ENCODE results near the gene PRCP.
A peak's percentile ranks its signal among the peaks of the same experiment; 100 is the strongest.

Gene PRCP

DNA sequence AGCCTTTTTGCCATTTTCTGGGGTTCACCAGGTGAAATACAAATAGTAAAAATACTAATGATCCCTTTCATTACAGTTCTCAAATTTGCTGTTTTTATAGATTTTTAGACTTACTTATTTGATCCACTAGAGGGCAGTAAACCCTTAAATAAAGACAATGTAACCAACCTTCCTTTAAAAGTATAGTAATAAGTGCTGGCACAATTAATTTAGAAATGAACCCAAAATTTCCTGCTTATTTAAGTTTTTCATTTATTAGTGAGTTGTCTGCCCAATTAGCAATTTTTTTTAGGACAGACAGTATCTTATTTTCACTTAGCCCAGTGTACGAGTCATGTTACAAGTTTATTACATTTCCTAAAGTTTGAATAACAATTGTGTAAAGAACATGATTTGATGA lies 6.0 kb upstream of the PRCP start:
- DNase-seq, result peak; percentile 69

DNA sequence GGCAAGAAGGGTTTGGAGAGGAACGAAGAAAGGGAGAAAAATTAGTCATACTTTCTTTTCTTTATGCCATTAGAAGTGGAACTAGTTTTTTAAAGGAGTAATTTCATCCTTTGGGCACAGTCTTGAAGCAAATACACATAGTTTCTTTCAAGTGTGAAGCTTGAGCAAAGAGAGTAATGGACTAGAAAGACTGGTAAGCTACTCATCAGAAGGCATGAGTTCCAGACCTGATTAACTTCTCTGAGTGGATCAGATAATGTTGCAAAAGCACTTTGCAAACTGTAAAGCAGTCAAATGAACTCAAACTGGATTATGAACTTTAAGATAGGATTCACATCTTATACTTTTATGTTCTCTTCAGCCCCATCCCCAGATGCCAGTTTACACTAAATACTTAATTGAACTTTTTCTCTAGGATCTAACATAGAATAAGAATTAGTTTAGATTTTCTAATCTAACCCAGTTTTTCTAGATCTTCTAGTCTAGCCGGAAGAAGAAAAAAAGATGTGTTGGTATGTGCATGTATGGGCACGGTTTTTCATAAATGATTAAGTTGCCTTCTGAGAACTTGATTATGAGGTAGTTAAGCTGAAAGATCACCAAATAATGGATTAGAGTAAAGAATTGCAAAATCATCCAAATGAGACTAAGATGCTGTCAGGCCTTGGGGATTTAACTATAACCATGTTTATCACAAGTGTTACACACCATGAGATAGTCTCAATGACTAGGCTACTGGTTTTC lies 3.8 kb upstream of the PRCP start:
- no peak for DNase-seq

DNA sequence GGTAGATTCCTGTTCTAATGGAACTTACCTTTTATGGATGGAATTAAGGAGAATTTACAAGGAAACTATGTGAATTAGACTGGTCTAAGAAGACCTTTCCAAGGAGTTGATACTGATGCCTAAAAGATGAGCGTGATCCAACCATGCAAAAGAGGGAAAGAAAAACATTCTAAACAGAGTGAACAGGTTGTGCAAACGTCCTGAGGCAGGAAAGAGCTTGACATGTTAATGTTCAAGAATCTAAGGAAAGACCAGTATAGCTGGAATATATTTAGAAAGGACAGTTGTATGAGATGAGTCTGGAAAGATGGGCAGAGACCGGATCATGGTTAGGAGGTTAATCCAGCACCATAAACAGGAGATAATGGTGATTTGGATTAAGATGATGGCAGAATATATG lies 2.6 kb upstream of the PRCP start:
- no peak for DNase-seq

DNA sequence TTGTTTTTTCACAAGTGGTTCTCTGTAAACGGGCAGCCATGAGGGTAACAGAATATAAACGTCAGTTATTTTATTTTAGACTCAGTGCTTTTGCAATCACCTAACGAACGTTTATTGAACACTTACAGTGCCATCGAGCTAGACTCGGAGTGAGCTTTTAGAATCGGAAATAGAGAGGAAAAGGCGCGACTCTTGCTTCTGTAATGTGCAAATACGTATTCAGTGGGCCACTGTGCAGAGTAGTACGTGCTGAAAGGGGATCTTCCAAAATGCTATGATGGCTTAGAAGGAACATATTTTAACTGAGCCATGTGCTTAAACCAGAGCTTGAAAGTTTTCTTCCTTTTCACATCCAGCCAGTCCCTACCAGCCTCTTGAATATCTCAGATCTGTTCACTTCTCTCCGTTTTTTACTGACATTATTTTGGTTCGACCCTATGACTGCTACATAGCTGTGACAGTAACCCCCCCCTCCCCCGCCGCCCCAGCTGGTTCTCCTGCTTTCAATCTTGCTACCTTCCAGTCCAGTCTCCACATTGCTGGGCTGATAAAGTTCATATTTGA lies 1.8 kb upstream of the PRCP start:
- DNase-seq, result no peak

DNA sequence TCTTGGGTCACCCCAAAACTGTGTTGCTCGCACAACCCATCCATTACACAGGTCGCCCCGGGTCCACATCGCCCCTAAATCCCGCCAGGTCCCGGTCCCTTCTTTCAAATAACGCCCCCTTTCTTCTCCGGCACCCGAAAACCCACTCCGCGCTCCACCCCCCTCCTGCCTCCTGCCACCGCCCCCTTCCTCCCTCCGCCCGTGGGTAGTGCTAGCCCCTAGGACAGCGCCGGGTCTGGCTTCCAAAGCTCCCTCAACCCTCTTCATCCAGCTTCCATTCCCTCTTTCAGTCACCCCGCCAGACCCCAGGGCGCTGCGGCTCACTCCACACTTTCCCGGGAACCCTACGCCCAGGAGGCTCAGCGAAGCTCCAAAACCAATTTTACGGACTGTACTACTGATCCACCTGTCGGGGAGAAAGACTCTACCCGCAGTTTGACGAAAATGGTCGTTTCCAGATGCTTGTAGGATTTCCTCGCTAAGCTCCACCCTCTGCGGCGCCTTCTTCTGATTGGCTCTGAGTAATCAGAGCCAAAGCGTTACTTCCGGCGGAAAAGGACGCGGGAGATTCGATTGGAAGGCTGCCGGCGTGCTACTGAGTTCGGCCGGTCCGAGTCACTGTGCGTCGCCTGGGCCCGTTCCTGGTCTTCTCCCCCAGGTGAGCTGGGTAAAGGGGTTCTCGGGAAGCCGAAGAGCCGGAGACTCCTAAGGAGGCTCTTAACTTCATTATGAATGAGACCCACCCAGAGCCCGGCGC lies 1.1 kb upstream of the PRCP start, which contains the start of gene DDIAS:
TSS of gene DDIAS (plus strand) at position 572 of the 757 bp plus-strand sequence. CDS start 13,003 bp downstream, outside the sequence.
- peak; percentile 99 for DNase-seq

DNA sequence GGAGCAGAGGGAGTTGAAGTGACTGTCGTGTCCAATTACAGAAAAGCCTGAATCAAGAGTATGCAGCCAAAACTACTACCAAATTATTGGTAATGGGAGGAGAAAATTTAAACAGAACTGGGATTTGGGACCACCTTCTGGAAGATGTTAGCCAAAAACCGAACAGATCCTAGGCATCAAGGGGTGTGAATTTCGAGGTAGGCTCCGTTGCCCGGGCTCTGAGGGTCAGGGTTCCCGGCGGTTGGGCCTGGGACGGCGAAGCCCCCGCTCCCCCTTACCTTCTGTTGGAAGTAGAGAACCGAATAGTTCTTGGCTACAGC lies 313 bp downstream of the PRCP start:
- DNase-seq, result no peak

DNA sequence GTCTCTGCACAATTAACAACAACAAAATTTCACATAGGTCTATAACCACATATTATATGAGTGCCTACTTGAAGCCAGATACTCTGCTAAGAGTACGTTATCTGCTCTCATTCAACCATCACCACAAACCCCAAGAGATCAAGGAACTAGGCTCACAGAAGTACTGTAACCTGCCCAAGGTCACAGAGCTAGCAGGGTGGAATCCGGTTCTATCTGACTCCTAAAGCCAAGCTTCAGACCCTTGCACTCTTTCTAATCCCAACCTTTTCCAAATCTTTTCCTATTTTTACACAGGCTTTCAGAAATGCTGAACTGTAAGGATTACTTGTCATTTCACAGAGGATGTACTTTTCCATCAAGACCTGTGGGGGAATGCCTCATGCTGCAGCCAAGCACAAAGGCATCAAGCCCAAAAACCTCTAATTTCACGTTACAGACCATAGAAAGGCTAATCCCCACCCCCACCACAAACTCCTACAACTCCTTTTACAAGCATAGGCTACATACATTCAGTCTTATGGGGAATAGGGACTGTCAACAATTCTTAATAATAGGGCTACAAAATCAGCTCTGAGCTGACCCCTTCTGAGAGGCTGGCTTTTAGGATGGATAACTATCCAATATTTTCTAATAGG lies 927 bp downstream of the PRCP start:
- no peak for DNase-seq

DNA sequence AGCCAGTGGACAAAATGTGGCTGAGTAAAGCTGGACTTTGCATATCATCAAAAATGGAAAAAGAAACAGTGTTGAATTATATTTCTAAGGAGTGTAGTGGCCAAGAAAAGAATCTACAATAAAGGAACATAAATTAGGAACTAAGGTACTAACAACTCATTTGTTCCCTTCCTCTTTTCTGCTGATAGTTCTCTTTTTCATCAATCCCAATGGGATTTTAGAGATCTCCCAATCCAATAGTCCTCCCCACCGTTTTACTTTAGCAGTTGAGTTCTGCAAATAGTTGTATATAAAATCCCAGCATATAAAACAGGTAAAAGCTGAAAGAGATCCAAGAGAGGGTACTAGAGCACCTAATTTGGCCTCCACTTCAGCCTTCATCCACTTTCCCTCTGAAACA lies 2.0 kb downstream of the PRCP start:
- DNase-seq, result no peak

DNA sequence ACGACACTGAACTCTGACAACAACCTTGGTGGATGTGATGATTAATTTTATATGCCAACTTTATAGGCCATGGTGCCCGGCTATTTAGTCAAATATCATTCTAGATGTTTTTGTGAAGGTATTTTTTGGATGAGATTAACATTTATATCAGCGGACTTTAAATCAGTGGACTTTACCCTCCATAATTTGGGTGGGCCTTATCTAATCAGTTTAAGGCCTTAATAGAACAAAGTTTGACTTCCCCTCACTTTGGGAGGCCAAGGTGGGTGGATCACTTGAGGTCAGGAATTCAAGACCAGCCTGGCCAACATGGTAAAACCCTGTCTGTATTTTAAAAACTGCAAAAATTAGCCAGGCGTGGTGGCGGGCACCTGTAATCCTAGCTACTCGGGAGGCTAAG lies 4.0 kb downstream of the PRCP start:
- DNase-seq, result no peak

DNA sequence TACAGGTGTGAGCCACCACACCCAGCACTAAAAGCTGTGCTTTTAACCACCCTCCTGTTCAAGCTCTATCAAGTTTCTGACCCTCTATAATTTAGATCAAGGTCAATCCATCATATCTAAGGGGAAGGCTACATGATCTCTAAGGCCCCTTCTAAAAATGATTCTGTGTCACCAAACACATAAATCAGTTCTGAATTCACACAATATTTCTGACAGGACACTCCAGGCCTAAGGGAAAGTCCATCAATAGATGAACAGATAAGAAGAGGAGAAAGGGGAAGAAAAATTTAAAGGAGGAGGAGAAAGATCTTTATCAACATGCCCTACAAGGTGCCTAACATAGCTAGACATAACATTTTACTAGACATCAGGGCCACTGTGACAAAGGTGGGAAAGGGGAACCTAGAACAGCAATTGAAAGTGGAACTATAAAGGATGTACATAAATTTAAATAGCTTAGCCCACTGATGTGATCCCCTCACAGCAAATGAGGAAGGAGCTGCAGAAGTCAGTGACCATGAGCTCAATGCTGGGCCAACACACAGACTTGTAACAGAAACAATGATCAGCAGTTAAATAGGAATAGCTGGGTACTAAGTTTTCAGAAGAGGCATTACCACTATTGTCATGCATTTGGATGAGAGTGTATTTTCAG lies 4.7 kb downstream of the PRCP start:
- no peak for DNase-seq

DNA sequence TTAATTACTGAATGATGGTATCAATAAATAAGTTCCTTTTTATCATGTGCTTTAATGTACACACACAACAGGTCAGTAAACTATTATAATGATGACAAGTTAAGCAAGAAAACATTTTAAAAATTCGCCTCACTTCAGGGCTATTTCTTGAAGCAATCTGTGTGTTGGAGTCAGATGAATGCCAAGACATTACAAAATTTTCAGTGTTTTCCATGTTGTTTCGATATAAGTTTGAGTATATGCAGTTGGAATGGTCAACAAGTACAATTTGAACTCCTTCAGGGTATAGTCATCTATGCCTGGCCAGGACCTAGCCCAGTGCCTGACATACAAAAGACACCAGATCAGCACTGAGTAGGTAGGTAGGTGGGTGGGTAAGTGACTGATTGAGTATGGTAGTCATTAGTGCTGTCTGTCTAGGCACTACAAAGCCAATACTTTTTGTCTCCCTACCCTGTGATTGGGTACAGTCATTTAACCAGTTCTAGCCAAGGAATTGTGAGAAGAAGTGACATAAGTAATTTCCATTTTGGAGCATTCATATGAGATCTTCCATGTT lies 7.5 kb downstream of the PRCP start:
- DNase-seq, result no peak

DNA sequence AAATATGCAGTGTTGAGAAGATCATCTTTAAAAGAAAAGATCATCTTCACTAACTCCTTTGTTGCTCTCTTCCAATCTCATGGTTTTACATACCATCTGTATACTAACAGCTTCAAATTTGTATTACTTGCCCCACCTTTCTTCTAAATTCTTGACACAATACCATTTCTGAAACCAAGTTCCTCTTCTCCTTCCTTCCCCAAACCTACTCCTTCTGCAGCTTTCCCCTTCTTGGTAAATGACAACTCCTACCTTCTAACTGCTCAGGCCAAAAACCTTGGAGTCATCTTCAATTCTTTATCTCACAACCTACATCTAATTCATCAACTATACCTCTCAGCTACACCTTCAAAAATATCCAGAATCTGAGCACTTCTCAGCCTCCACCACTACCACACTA lies 9.3 kb downstream of the PRCP start:
- no peak for DNase-seq

DNA sequence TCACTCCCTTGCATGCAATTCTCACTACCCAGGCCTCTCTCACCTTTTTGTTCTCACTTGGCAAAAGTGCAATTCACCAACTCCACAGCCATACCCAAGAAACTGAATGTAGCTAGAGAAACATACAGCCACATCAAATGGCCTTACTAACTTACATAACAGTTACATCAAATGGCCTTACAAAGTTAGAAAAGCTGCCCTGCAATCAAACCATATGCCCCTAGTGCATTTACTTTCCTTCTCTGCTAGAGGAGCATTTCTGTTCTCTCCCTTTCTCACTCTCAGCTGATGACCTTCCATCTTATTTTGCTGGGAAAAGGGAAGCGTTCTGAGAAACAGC lies 10.3 kb downstream of the PRCP start:
- no peak for DNase-seq

DNA sequence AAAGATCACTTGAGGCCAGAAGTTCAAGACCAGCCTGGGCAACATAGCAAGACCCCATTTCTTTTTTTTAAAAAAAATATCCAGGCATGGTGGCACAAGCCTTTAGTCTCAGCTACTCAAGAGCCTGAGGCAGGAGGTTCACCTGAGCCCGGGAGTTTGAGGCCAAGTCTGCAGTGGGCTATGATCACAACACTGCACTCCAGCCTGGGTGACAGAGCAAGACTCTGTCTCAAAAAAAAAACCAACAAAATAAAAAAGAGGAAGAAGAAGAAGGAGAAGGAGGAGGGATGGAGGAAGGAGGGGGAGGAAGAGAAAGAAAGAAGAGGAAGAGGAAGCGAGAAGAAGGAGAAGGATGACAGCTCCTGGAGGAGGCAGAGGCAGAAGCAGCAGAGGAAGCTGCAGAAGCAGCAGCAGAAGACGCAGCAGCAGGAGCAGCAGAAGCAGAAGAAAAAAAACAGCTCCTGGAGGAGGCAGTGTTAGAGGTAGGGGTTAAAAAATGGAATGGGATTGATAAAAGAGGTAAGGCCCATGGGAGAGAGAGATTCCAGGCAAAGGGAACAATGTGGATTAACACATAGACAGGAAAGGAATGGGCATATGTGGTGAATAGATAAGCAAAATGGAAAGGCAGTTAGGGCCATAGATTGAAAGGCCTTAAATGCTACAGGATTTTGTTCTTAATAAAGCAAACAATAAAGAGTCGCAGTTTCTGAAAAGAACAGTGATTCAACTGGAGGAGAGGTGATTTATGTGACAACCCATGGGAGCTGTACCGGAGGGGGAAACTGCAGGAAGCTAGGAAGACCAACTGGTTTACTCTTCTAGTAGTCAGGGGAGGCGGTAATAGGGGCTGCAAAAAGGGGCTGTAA lies 10.9 kb downstream of the PRCP start:
- no peak for DNase-seq

DNA sequence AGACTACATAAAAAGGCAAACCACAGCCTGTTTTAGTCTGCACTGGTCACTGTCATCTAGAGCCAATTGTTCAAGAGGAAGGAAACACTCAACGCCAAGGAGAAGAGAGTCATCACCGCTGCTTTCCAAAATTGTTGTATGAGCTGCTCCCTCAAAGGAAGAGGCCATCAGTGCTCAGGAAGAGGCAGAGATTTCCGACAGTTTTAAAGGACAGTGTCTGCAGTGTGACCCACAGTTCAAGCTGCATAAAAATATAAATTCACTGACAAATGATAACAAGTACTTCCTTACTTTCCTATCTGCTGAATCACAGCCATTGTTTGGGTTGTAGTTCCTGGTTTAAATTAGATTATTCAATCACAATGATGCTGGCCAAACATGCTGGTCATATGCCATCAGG lies 16.4 kb downstream of the PRCP start:
- no peak for DNase-seq

DNA sequence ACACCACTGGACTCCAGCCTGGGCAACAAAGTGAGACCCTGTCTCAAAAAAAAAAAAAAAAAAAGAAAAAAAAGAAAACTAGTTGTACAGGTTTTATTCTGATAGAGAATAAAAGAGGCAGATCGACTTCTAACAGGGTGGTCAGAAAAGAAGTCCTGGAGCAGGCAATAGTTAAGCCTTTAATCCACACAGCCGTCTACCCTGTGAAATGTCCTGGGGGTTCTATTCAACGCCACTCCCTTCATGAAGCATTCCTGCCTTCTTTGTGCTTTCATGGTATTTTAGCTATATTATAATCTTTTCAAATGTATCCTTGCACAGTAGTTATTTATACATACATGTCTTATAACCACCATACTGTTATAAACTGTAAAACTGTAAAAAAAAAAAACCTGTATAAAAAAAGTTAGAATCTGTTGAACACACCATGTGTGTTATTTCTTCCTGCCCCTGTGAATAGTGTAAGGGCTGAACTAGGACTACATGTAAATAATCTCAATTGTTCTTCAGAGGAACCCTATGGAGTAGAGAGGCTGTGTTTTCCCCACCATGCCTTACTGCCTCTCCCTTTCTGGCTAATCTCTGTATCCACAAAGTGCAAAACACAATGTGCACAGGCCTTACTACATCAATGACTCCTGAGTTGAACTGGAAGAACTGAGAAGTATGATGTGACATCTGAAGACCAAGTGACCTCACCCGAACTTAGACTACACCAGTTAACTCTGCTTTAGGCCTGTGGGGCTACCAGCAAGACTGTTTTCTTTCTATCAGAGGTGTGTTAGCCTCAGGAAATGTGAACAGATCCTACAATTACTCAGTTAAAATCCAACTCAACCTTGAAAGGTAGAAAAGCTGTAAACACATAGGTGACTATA lies 25.3 kb downstream of the PRCP start:
- no peak for DNase-seq

DNA sequence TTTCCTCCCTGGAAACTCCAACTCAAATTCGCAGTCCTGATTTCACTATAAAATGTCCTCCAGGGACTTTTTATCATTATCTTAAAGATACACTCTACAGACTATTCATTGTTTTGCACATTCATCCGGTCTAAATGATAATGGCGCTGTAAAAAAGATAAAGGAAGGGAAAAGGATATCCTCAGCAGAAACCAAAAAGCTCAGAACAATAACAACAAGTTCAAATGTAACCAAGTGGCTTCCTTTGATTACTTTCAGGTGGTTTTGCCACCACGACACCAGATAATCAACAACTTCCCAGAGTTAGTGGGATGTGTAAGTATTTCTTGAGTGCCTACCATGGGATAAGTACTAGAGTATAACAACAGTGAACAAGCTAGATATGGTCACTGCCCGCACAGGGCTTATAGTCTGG lies 26.3 kb downstream of the PRCP start:
- no peak for DNase-seq

DNA sequence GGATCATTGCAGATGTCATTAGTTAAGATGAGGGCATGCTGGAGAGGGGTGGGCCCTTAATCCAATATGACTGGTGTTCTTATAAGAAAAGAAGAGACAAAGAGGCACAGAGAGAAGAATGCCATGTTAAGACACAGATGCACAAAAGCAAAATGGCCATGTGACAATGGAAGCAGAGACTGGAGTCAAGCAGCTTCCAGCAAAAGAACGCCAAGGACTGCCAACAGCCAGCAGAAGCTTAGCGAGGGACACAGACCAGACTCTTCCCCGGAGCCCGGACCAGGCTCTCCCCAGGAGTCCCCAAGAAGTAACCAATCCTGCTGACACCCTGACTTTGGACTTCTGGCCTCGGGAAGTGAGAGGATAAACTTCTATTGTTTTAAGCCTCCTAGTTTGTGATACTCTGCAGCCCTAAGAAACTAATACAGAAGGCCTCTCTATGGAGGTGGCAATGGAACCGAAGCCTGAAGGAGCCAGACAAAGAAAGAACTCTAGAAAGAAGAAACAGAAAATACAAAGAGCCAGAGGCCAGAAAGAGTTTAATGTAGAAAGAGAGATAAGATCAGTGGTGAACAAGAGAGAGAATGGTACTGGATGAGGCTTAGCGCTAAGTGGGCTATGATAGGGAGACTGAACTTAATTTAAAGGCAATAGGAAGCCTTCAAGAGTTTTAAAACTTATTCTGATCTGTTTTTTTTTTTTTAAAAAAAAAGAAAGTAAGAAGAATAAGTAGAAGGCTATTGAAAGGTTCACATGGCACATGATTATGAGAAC lies 27.7 kb downstream of the PRCP start:
- DNase-seq, result no peak

DNA sequence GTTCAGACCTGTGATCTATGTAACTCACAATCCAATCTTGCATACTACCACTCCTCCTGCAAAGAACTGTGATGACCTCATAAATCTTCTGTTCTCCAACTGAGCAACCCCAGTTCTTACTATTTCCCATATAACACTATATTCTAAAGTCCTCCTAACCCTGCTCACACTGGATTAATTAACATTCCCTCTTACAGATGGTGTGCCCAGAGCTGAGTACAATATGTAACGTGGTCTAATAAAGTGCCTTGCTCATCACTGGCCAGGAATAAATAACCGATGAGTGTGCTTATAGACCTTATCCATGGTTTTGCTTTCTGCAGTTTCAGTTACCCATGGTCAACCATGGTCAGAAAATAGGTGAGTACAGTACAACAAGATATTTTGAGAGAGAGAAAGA lies 28.6 kb downstream of the PRCP start:
- no peak for DNase-seq

DNA sequence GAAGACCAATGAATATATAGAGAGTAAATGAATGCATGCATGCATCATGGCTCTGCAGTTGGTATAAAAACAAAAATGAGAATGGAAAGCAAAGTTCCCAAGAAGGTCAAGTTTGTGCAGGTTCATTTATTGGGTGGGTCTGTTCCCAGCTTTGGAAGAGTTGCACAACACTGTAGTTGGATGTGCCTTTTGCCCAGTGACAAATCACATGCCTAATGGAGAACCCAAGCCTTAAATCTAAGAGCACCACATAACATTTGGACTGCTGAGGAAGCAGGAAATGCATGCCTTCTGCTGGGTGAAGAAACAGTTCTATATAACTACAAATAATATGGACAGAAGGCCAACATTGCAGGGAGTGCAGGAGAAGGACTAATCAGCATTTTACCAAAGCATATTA lies 30.6 kb downstream of the PRCP start:
- no peak for DNase-seq
